ENCODE measurements around the gene SRGAP3.

DNA sequence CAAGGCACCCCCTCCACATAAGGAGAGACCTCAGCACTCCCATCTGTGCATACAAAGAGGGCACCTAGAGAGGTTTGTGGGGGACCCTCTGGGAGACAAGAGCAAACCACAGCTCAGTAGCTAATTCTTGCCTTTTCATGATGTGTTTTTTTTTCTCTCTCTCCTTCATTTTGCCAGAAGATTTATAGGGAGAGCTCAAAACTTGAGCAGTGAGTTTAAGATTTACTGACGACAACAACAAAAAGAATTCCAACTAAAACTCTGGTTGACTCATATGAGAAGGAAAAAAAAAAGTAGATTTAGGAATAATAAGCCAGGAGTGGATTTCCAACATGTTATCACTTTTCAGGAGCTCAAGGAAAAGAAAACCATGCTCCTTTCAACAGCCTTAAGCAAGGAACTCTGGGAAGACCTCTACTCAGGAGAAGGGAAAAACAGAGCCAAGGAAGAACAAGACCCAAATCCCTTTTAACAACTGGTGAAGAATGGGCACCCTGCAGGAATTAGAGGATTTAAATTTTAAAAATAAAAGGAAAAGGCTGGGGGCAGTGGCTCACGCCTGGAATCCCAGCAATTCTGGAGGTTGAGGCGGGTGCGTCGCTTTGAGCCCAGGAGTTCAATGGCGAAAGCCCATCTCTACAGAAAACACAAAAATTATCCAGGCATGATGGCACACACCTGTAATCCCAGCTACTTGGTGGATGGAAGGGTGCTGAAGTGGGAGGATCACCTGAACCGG is 228.0 kb downstream of the SRGAP3 start:
- TF ChIP-seq, protein P1, sequence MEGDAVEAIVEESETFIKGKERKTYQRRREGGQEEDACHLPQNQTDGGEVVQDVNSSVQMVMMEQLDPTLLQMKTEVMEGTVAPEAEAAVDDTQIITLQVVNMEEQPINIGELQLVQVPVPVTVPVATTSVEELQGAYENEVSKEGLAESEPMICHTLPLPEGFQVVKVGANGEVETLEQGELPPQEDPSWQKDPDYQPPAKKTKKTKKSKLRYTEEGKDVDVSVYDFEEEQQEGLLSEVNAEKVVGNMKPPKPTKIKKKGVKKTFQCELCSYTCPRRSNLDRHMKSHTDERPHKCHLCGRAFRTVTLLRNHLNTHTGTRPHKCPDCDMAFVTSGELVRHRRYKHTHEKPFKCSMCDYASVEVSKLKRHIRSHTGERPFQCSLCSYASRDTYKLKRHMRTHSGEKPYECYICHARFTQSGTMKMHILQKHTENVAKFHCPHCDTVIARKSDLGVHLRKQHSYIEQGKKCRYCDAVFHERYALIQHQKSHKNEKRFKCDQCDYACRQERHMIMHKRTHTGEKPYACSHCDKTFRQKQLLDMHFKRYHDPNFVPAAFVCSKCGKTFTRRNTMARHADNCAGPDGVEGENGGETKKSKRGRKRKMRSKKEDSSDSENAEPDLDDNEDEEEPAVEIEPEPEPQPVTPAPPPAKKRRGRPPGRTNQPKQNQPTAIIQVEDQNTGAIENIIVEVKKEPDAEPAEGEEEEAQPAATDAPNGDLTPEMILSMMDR (IDR thresholded peaks at IDR 0.05): no peak
- no peak for TF ChIP-seq ZFX (IDR thresholded peaks at IDR 0.05; ENCODE audit: borderline replicate concordance)
